VCaP (cell line): ENCODE results near the gene DNAI1.

ENCODE experiments used
- H3K27ac ChIP-seq: fragments of 450-650 bp; 2 replicates; pipeline ENCODE4 v1.5.1; 2017
- CTCF ChIP-seq: fragments of 450-650 bp; conservative IDR thresholded peaks from 2 replicates; pipeline ENCODE4 v1.5.1; 2017; ENCODE audit warnings: mild to moderate bottlenecking, moderate library complexity

DNAI1 gene

GRCh38 chr9:34556949-34557348, 98.3 kb downstream of the DNAI1 start:
- no peak for TF ChIP-seq CTCF
- H3K27ac ChIP-seq: no peak overlapping the region

- TF ChIP-seq CTCF: no peak
- no peak overlapping the region for H3K27ac ChIP-seq
These were observed 99.1 kb downstream of the DNAI1 start for GRCh38 chr9:34557426-34558321.

GRCh38 chr9:34558364-34558763, 99.8 kb downstream of the DNAI1 start:
- no peak overlapping the region for H3K27ac ChIP-seq
- no peak for TF ChIP-seq CTCF

DNA sequence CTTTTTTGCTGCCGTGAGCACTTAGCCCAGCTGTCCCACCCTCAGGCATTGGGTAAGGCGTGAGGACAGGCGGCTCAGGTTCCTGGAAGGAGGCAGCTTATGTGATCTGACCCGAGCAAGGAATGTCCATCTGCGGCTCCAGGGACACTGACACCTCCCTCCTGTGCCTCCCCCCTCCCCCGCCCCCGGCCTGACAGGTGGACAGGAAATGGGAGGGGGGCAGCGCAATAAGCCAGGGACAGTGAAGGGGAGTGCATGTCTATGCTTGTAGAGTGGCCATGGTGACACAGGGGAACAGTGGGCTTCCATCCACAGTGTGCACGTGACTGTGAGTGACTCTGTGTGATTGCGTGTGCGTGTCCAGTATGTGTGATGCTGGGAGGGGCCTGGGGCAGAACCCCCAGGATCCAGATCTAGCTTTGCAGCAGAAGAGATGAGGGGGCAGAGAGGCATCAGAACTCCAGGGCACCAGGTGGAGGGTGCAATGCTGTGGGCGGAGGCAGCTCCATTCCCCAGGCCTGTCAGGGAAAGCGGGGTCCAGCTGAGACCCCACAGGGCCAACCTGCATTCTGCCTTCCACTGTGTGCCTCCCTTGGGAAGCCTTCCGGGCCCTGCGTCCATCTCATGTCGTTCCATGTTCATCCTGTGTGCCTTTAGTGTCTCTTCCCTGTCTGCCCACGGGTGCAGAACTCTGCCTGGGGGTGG, 100.5 kb downstream of the DNAI1 start:
- H3K27ac ChIP-seq: no peak overlapping the region
- no peak for TF ChIP-seq CTCF

DNA sequence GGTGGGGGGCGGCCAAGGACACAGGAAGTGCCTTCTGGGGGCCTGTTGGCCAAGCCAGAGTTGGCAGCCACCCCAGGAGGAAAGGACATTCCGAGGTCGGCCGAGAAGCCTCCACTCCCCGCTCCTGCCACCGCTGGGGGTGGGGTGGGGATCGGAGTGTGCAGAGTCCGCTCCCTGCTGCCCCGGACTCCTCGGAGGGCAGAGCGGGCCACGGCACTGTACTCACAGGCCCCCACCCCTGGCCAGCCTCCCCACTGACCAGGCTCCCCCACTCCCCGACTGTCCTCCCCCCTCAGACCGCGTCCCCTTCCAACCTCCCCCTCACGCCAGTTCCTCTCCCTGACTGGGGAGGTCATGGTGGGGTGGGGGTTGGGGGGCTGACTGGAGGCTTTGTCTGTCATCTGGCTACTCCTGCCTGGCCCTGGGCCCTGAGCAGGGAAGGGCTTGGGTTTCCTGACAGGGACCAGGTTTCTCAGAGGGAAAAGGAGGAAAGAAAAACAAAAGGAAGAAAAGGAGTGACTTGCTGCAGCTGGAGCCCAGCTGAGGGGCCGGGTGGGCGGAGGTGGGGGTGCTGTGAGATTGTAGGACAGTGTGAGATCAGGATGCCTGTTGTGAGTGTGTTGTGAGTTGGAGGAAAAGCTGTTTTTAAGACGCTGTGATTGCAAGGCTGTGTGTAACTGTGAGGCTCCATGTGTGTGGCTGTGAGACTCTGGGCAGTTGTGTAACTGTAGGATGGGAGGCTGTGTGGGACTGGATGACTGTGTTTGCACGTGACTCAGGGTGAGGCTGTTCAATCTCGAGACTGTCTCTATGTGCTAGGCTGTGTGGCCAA, 101.2 kb downstream of the DNAI1 start:
- no peak overlapping the region for H3K27ac ChIP-seq
- no peak for TF ChIP-seq CTCF

- no peak for TF ChIP-seq CTCF
- H3K27ac ChIP-seq: no peak overlapping the region
These were observed 102.1 kb downstream of the DNAI1 start for GRCh38 chr9:34560599-34561214.
